C4-2B (cell line): ENCODE measurements around the gene SAMD13.

Source experiments
- H3K27ac ChIP-seq: fragments of 450-650 bp; 2 replicates; pipeline ENCODE4 v1.5.1; 2017
- CTCF ChIP-seq: fragments of 450-650 bp; conservative IDR thresholded peaks from 2 replicates; pipeline ENCODE4 v1.5.1; 2017; ENCODE audit warnings: mild to moderate bottlenecking
- ZFX ChIP-seq: fragments of 450-650 bp; IDR thresholded peaks from 2 replicates; pipeline ENCODE4 v1.6.1; 2017

SAMD13 gene

GRCh38 chr1:84373436-84374141 lies 72.1 kb downstream of the SAMD13 start:
- no peak overlapping the region for H3K27ac ChIP-seq
- TF ChIP-seq ZFX (no peak), CTCF (no peak)

DNA sequence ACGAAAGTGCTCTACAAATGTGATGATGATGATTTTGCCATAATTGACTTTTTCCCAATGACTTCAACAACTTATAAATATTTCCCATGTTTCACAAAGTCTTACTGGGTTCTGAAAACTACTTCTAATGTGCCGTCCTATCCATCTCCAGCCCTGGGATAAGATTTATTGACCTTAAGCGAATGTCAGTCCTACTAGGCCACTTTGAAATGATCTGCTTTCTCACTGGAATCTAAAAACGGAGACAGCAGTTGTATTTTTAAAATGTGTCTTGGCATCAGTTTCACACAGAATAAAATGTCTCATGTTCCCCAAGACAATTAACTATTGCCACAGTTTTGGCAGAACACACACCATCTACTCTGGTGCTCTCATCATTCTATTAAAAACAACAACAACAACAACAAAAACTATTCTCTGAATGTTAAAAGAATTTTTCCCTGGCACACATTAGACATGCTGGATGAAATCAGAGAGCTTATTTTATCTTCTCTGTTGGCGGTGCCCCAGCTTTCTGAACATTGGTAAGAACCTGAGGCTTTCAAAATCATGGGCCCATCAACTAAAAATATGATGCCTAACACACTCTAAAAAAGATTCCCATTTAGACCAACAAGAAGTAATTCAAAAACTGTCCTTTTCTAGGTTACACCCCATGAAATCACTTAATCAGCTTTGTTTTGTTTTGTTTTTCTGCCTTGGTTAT lies 73.6 kb downstream of the SAMD13 start:
- no peak overlapping the region for H3K27ac ChIP-seq
- TF ChIP-seq CTCF (no peak), ZFX (no peak)

DNA sequence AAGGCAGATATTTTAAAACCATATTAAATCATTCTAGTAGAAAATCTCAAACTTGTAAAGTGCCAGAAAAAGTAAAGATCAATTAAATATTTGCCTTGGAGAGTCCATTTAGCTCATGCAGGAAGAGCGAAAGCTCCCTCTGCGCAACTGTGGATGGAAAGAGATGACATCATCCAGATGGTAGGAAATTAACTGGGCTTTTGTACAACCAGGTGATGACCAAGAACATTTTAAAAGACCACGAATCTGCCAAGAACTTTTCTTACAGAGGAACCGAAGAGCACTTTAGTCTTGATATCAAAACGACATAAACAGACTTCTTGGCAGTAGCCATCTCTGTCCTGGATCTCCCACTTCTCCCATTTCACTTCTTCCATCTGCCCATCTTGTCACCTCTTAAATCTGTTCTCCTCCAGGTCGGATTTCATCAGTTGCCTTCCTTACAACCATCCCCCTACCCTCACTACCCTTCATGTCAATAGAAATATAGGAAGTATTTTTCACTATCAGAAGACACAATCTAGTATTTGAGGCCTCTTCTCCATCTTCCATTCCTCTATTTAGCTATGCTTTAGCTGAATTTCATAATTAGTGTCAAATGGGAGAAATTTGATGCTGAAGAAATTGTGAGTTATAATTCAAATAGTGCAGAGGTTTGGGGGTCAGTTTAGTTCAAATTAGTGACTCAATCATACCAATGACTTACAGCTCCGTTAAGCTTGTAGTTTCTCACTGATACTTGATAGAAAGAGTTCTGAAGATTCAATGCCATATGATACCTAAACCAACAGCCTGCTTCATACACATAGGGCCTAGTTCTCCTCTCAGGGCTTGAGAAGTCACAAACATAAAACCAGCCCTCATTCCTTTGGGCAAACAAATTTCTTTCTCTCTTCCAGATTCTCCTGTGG lies 74.7 kb downstream of the SAMD13 start:
- TF ChIP-seq CTCF (no peak), ZFX (no peak)
- H3K27ac ChIP-seq: no peak overlapping the region

DNA sequence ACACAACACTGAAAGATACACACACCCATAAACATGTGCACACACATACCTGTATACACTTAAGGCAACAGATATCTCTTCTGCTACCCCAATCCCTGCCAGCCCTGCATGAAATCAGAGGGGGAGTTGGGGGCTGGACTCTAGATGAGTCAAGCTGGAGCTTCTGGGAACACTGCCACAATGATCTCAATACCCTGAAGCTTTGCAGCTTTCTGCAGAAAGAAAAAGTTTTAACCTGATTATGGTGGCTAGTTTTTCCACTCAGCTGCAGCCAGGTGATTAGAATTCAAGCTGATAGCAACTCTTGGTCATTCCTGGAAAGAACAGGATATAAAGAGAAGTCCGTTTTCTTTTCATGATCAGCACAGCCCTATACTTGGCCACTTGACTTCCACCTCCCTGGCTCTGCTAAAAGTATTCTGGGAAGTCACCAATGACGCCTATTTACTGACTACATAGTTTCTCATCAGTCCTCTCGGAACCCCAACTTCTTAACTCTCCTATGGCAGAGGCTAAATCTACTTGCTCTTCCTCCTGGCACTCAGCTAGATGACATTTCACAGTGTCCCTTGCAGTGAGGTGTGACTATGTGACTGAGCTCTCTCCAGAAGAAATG lies 76.1 kb downstream of the SAMD13 start:
- TF ChIP-seq ZFX (no peak), CTCF (no peak)
- H3K27ac ChIP-seq: no peak overlapping the region

DNA sequence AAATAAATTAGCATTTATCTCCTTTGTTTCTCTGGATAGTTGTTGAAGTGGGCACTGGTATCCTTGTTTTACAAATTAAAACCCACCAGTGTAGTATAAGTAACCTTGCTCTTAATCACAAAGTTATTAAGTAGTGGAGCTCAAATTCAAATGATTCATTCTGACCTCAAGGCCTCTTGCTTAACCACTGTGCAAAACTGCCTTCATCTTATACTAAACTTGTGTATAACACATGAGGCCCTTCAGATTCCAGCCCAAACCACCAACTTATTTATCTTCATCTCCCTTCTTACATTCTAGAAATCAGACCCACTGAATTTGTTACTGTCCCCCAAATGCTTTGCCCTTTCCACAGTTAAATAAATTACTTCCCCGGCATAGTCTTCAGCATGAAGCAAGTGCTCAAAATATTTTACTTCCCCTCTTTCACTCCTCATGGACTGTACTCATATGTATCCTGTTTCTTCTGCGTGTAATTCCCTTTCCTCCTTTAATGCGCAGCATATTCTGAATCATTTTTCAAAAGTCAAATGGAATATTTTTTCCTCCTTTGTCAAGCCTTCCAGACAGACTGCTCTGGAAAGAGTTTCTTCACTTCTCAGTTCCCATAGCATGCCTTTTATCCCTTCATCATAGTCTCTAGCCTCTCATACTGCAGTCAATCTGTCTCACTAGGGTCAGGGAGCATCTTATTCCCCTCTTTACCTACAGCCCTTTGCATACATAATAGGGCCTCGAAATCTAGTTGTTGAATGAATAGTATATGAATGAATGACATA lies 77.8 kb downstream of the SAMD13 start:
- H3K27ac ChIP-seq: no peak overlapping the region
- TF ChIP-seq CTCF (no peak), ZFX (no peak)

- TF ChIP-seq ZFX: no peak
- TF ChIP-seq CTCF: no peak
- no peak overlapping the region for H3K27ac ChIP-seq
Measured at GRCh38 chr1:84379917-84380180, 78.3 kb downstream of the SAMD13 start.
